Upper lobe of right lung (tissue), 1 donor: ENCODE data around the gene PTPN7. TPM values are rescaled to one million over a fixed set of nuclear protein-coding genes. Genes with fewer than 3 reads are reported as not detected.
"Not testable (repeated sequence)": the region's sequence is repeated elsewhere in the genome, so short reads cannot be mapped to it uniquely, and the experiment has no call there.

Experiments used
- ATAC-seq: fragments of 200-7000 bp; cut with Tn5 transposase; one replicate; pipeline ENCODE4 v1.9.1; 2020; ENCODE audit warnings: mild to moderate bottlenecking, moderate library complexity
- DNase-seq: peaks from one replicate; pipeline ENCODE4 v3.0.0-alpha.2; 2020
- H3K27ac ChIP-seq: fragments of 200-600 bp; one replicate; pipeline ENCODE4 v1.8.0; 2022
- H3K27me3 ChIP-seq: fragments of 200-600 bp; one replicate; pipeline ENCODE4 v1.8.0; 2022; ENCODE audit warnings: mild to moderate bottlenecking
- H3K36me3 ChIP-seq: fragments of 200-600 bp; one replicate; pipeline ENCODE4 v1.8.0; 2022
- H3K4me1 ChIP-seq: fragments of 200-600 bp; one replicate; pipeline ENCODE4 v1.8.0; 2022
- H3K4me3 ChIP-seq: fragments of 200-600 bp; one replicate; pipeline ENCODE4 v1.8.0; 2022; ENCODE audit warnings: mild to moderate bottlenecking
- H3K9me3 ChIP-seq: fragments of 200-600 bp; one replicate; pipeline ENCODE4 v1.8.0; 2022
- intact Hi-C: fragments of 100-400 bp; cut with DNase I; formaldehyde crosslinking; loops from one replicate; pipeline ENCODE4 v1.11.0; 2022
- total RNA-seq: library from RNA; stranded (reverse); fragmentation: NEBNext Ultra II Directional; extraction: Animal tissue kit (Norgen Biotek cat#: 25700); gene quantifications from one replicate; pipeline ENCODE4 v1.2.1, GENCODE V29; 2021
- TF ChIP-seq, protein P1 (sequence below): fragments of 200-600 bp; IDR thresholded peaks from one replicate; pipeline ENCODE4 v1.8.0; 2022; ENCODE audit warnings: antibody characterized with exemption
- donor health status: DM: no; HTN: yes; CAD: no; lungs with severe emphysema.

The PTPN7 gene
- total RNA-seq, 1 donor from 2014 or later, result 7.3 TPM

DNA sequence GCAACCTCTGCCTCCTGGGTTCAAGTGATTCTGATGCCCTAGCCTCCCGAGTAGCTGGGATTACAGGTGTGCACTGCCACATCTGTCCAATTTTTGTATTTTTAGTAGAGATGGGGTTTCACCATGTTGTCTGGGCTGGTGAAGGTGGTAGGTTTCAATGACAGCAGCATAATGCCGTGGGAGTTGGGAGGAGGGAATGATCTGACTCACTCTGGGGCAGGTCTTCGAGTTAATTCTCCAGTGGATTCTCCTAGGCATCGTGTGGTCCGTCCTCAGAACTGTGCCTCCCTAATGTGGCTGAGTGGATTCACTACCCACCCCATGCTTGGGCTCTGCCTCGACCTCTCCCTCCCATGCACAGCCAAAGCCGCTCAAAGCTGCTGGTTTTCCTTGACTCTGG lies 39.4 kb downstream of the PTPN7 start:
- Histone ChIP-seq H3K9me3 (no peaks in the 10 kb centered on the region), H3K36me3 (no peaks in the 10 kb centered on the region), H3K27me3 (no peaks in the 10 kb centered on the region), H3K4me3 (no peak overlapping the region), H3K27ac (no peak overlapping the region), H3K4me1 (no peaks in the 10 kb centered on the region)
- intact Hi-C loops, result no loop called here
- TF ChIP-seq, protein P1, sequence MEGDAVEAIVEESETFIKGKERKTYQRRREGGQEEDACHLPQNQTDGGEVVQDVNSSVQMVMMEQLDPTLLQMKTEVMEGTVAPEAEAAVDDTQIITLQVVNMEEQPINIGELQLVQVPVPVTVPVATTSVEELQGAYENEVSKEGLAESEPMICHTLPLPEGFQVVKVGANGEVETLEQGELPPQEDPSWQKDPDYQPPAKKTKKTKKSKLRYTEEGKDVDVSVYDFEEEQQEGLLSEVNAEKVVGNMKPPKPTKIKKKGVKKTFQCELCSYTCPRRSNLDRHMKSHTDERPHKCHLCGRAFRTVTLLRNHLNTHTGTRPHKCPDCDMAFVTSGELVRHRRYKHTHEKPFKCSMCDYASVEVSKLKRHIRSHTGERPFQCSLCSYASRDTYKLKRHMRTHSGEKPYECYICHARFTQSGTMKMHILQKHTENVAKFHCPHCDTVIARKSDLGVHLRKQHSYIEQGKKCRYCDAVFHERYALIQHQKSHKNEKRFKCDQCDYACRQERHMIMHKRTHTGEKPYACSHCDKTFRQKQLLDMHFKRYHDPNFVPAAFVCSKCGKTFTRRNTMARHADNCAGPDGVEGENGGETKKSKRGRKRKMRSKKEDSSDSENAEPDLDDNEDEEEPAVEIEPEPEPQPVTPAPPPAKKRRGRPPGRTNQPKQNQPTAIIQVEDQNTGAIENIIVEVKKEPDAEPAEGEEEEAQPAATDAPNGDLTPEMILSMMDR, result no peak
- no peak for ATAC-seq
- DNase-seq, result no peak

DNA sequence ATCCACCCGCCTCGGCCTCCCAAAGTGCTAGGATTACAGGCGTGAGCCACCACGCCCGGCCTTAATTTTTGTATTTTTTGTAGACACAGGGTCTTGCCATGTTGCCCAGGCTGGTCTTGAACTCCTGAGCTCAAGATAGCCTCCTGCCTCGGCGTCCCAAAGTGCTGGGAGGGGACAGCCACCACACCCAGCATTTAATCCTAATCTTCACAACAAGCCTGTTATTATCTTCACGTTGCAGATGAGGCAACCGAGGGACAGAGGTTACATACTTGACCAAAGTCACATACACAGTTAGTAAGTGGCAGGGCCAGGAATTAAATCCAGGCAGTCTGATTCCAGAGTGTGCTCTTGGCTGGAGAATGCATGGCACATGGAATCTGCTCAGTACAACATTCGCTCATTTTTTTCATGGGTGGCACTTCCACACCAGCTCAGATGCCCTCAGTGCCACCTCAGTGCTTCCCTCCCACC lies 42.5 kb downstream of the PTPN7 start:
- H3K4me3 ChIP-seq, result no peak overlapping the region
- H3K36me3 ChIP-seq, result no peaks in the 10 kb centered on the region
- TF ChIP-seq, protein P1, result no peak
- intact Hi-C loops, result no loop called here
- no peaks in the 10 kb centered on the region for H3K4me1 ChIP-seq
- no peaks in the 10 kb centered on the region for H3K27me3 ChIP-seq
- no peak for DNase-seq
- H3K9me3 ChIP-seq, result no peaks in the 10 kb centered on the region
- ATAC-seq, result no peak
- no peak overlapping the region for H3K27ac ChIP-seq

DNA sequence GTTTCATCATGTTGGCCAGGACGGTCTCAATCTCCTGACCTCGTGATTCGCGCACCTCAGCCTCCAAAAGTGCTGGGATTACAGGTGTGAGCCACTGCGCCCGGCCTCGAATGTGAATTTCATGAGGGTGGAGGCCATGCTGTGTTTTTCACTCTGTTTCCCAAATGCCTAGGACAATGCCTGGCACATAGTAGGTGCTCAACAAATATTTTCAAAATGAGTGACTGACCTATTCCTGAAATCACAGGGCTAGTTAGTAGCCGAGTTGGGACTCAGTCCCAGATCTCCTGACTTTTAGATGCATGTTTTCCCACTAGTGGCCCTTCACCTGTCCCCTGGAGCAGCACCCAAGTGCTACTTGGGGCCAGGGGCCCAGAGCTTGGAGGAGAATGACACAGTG lies 44.1 kb downstream of the PTPN7 start:
- no peaks in the 10 kb centered on the region for H3K9me3 ChIP-seq
- no peaks in the 10 kb centered on the region for H3K27me3 ChIP-seq
- DNase-seq (no peak), ATAC-seq (no peak)
- TF ChIP-seq, protein P1, result no peak
- H3K4me3 ChIP-seq, result no peak overlapping the region
- H3K4me1 ChIP-seq, result no peaks in the 10 kb centered on the region
- no peaks in the 10 kb centered on the region for H3K36me3 ChIP-seq
- intact Hi-C loops, result no loop called here
- no peak overlapping the region for H3K27ac ChIP-seq

DNA sequence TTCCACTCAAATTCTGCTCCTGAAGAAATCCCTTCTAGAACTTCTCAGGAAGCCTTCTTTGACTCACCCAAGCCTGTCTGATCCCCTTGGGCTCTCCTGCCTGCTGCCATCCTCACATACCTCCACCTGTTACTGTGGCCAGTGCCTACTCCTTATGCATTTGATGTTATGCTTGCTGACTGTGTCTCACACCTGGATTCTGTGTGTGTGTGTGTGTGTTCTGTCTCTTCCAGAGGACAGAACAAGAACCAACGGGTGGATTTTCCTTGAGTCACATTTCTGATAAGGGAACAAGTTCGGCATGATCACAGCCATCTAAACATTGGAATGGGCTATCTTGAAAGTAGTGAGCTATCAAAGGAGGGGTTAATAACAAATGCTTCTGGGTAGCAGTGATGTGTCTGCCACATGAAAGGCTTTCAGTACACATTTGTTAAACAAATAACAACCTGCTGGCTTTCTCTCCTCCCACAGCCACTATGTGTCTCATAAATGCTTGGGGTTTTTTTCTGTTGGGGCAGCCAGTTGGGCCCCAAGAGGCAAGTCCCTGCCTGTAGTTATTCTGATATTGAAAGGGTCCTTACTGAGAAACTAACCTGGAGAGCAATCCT lies 46.6 kb downstream of the PTPN7 start:
- no peak overlapping the region for H3K27ac ChIP-seq
- DNase-seq, result no peak
- no peaks in the 10 kb centered on the region for H3K27me3 ChIP-seq
- TF ChIP-seq, protein P1, result no peak
- ATAC-seq, result no peak
- H3K4me3 ChIP-seq, result no peak overlapping the region
- no peaks in the 10 kb centered on the region for H3K36me3 ChIP-seq
- no peaks in the 10 kb centered on the region for H3K9me3 ChIP-seq
- intact Hi-C loops, result no loop called here
- H3K4me1 ChIP-seq, result no peaks in the 10 kb centered on the region

DNA sequence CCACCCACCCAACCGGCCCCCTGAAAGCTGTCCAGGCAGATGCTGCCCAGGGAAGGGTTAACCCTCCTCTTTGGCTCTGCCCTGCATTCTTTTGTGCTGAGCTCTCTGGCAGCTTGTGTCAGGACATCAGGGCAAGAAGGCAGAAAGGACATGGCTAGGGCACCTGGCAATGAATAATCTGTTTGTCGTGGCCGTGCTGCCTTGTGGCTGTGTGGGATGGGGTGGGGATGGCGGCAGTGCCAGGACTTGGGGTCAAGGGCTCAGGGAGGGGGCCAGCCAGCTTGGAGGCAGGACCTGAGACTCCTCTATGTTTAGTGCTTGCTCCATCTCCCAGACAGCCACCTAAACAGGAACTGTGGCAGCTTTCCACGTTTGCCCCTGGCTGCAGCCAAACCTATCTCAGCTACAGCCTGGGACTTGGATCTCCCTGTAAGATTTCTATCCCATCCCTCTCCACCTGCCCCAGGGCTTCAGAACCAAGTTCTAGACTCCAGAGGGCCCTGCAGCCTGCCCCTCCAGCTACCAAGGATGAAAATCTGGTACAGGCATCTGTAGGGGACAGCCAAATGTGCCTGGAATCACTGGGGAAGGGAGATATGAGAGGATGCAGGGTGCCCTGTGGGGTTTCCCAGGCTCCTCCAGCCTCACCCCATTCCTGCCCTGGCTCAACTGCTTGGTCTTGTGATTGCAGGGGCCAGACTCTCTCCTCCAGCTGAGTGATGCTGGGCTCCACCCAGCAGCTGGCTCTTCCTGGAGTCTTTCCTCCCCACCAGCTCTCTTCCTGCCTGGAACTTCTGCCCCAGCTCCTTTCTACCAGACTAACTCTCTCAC lies 47.3 kb downstream of the PTPN7 start:
- ATAC-seq (peak; percentile 63), DNase-seq (no peak)
- no peaks in the 10 kb centered on the region for H3K9me3 ChIP-seq
- no peaks in the 10 kb centered on the region for H3K4me1 ChIP-seq
- no peaks in the 10 kb centered on the region for H3K27me3 ChIP-seq
- TF ChIP-seq, protein P1, result no peak
- H3K36me3 ChIP-seq, result no peaks in the 10 kb centered on the region
- intact Hi-C loops, result no loop called here
- H3K4me3 ChIP-seq, result no peak overlapping the region
- no peak overlapping the region for H3K27ac ChIP-seq

DNA sequence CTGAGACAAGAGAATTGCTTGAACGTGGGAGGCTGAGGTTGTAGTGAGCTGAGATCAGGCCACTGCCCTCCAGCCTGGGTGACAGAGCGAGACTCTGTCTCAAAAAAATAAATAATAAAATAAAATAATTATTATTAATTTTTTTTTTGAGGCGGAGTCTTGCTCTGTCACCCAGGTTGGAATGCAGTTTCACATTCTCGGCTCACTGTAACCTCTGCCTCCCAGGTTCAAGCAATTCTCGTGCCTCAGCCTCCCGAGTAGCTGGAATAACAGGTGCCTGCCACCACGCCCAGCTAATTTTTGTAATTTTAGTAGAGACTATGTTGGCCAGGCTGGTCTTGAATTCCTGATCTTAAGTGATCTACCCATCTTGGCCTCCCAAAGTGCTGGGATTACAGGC lies 48.8 kb downstream of the PTPN7 start:
- H3K9me3 ChIP-seq, DNase-seq, H3K4me1 ChIP-seq, intact Hi-C loops, H3K36me3 ChIP-seq, H3K27me3 ChIP-seq, H3K4me3 ChIP-seq, ATAC-seq, H3K27ac ChIP-seq: not testable (repeated sequence)
